GM19023 (cell line): ENCODE results near the gene CLEC17A.
"Not testable (repeated sequence)": the region's sequence is repeated elsewhere in the genome, so short reads cannot be mapped to it uniquely, and the experiment has no call there.

ENCODE experiments used
- ATAC-seq: cut with Tn5 transposase; IDR thresholded peaks from one replicate; pipeline ENCODE4 v1.9.1; 2021; ENCODE audit warnings: mild to moderate bottlenecking, moderate library complexity; ENCODE audit not compliant: unreplicated experiment

CLEC17A gene, protein sequence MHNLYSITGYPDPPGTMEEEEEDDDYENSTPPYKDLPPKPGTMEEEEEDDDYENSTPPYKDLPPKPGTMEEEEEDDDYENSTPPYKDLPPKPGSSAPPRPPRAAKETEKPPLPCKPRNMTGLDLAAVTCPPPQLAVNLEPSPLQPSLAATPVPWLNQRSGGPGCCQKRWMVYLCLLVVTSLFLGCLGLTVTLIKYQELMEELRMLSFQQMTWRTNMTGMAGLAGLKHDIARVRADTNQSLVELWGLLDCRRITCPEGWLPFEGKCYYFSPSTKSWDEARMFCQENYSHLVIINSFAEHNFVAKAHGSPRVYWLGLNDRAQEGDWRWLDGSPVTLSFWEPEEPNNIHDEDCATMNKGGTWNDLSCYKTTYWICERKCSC

GRCh38 chr19:14582894-14583340, at the start of gene CLEC17A:
Gene CLEC17A, plus strand, starts transcription at chr19:14583084. Its CDS starts 77 bp downstream, at chr19:14583161.
- ATAC-seq = no peak

DNA sequence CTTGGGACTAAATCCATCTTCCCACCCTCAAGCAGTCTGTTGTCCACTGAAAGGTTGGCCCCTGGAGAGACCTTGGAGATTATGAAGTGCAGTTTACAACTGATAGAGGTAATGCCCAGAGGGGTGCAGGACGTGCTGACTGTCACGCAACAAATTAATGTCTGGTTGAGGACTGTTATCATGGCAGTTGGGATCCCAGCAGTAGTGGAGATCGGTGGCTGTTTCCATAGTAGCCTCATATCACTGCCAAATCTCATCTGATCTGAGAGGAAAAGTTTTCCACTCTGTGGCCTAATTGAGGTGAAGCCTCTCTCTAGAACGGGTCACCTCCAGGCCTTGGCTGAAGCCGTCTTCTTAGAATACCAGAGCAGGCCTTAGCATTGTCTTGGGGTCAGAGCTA, 49.4 kb upstream of the CLEC17A start:
- no peak for ATAC-seq

GRCh38 chr19:14536926-14537692, 45.8 kb upstream of the CLEC17A start:
- no peak for ATAC-seq

DNA sequence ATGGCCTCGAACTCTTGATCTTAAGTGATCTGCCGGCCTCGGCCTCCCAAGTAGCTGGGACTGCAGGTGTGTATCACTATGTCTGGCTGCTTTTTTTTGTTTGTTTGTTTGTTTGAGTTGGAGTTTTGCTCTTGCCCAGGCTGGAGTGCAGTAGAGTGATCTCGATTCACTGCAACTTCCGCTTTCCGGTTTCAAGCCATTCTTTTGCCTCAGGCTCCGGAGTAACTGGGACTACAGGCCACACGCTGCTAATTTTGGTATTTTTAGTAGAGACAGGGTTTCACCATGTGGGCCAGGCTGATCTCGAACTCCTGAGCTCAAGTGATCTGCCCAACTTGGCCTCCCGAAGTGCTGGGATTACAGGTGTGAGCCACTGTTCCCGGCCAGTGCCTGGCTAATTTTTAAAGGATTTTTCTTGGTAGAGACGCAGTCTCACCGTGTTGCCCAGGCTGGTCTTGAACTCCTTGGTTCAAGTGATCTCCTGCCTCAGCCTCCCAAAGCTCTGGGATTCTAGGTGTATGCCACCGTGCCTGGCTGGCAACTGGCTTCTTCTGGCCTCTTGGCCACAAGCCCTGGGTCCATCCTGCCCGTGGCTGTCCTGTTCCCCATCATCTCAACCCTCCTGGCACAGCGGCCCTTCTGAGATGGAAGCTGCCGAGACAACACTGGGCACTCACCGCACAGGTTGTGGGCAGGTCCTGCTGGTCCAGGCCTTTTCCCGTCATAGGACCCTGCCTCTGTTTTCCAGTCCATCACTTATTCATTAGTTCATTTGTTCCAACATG, 42.0 kb upstream of the CLEC17A start:
- ATAC-seq = no peak

DNA sequence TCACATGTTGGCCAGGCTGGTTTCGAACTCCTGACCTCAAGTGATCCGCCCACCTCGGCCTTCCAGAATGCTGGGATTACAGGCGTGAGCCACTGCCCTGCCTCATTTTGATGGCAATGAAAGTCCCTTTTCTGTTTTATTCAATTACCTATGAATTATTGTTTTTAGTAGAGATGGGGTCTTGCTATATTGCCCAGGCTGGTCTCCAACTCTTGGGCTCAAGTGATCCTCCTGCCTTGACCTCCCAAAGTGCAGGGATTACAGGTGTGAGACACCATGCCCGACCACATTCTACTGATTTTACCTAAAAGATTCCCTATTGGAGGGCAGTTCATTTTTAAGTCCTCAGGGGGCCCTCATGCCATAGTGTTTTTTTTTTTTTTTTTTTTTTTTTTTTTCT, 40.9 kb upstream of the CLEC17A start:
- ATAC-seq = not testable (repeated sequence)

DNA sequence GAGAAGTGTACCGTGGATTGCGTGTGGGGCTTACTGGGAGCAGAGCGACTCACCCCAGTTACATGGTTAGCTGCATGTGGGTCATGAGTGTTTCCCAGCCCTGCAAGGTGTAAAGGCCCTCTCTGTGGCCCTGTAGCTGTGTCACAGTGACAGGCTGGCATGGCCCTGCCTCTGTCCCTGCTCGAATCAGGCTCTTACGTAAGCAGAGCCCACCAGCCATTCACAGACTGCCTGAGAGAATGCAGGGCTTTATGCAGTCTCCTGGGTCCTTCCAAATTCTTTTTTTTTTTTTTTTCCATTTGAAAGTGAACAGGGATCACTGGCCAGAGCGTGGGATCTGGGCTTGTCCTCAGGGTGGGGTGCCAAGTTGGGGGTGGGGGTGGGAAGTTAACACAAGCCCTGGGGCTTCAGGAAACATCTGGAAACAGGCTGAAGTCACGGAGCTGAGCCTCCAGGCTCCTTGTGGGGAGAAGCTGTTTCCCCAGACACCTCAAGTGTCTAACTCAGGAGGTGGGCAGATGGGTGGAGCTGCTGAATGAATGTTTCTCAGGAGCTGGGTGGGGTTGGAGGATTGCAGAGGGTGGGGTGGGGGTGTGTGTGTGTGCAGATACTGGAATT, 40.1 kb upstream of the CLEC17A start:
- ATAC-seq = no peak

GRCh38 chr19:14544047-14544446, 38.8 kb upstream of the CLEC17A start:
- ATAC-seq = no peak

DNA sequence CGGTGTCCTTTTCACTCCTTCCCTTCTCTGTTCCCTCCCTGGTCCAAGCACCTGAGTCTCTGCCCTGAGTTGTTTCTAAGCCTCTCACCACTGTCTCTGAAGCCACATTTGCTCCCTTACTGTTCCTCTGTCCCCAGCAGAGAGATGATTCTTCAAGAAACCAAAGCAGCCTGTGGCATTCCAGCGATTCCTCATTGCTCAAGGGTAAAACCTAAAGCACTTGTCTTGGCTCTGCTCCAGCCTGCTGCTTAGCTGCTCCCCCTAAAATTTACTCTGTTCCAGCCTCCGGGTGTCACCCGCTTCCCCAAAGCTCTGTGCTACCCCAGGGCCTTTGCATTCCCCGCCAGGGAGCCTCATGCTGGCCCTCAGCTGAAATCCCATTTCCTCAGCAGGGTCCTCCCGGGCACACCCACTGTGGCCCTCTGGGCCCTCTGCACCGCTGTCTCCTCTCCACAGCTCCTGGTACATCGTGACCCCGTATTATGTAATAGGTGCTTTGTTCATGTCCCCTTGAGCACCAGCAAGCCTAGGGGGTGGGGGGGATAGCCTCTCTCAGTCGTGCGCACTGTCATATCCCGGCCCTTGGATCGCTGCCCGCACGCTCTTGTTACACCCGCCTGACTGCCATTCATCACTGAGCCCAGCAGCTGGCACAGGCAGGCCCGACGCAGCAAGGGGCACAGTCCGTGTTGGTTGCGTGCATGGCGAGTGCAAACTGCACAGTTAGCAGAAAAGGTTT, 37.7 kb upstream of the CLEC17A start:
- ATAC-seq = no peak

DNA sequence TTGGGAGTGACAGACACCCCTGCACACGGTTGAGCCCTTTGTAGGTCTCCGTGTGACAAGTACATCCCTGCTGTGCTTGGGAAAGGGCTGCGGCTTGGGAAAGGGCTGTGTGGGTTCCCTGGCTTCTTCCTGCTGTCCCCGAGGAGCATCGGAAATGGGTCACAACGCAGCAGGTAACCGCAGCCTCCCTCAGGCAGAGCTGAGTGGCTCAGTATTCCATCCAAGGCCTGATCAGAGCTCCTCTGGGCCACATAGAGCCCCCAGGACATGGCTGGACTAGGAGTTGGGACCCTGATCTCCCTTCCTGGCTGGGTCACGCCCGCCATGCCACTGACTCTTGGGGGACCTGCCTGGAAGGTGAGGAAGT, 37.2 kb upstream of the CLEC17A start:
- no peak for ATAC-seq

DNA sequence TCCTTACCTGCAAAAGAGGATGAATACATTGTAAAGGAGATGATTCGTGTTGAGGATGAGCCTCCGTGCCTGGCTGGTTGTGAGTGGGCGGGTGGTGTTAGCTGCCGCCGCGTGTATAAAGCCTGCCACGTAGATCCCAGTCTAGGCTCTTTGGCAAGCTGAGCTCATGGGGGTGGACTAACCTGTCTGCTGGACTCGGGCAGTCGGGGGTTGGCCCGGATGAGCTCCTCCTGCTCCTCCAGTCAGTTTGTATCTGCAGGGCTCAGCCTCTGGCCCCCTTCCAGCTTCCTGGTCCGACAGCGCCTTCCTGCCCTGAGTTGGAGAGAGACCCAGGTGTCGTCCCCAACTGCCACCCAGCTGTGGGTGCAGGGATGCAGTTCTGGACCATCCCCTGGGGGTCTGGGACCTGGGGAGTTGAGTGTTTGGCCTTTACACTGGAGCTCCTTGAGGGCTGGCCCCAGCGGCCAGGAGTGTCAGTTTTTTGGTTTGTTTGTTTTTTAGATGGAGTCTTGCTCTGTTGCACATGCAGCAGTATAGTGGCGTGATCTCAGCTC, 32.6 kb upstream of the CLEC17A start:
- no peak for ATAC-seq

DNA sequence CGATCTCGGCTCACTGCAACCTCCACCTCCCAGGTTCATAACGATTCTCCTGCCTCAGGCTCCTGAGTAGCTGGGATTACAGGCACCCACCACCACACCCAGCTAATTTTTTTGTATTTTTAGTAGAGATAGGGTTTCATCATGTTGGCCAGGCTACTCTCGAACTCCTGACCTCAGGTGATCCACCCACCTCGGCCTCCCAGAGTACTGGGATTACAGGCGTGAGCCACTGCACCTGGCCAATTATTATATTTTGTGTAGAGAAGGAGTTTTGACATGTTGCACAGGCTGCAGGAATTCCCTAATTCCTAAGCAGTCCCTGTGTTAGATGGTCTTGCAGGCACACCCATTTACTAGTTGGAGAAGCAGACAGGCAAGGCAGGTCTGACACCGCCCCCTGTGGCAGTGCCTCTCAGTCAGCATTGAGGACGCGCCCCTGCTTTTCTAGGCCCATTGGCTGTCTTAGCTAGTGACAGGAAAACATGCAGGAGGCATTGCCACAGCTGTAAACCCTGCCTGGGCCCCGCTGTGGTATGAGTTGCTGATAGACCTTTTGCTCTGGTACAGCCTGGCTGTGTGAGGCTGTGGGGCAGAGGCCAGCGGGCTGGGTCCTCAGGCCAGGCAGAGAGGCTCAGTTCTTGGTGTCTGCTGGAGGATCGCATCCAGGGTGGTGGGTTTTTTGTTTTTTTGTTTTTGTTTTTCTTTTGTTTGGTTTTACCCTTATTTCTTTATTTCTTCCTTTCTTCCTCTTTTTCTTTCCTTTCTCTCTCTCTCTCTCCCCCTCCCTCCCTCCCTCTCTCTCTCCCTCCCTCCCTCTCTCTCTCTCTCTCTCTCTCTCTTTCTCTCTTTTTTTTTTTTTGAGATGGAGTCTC, 31.5 kb upstream of the CLEC17A start:
- not testable (repeated sequence) for ATAC-seq

DNA sequence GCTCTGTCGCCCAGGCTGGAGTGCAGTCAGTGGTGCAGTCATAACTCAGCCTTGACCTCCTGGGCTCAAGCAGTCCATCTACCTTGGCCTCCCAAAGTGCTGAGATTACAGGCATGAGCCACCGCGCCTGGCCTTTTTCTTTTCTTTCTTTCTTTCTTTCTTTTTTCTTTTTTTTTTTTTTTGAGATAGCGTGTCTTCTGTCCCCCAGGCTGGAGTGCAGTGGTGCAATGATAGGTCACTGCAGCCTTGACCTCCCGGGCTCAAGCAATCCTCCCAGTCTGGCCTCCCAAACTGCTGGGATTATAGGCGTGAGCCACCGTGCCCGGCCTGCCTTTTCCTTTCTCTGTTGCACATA, 30.9 kb upstream of the CLEC17A start:
- not testable (repeated sequence) for ATAC-seq

GRCh38 chr19:14553042-14553938, 29.6 kb upstream of the CLEC17A start:
- ATAC-seq = no peak

DNA sequence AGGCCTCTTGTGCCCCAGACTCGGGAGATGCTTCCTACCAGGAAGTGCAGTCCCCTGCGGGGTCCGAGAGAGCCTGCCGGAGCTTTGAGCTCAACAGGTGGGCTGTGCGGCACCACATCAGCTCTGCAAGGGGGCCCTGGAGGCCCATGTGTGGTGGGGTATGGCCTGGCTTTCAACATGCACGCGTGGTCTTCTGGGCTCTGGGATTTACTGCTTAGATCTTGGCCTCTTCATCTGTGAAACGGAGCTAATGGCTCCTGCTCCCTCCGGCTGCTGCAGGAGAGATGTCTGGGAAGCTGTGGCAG, 29.0 kb upstream of the CLEC17A start:
- ATAC-seq = no peak

DNA sequence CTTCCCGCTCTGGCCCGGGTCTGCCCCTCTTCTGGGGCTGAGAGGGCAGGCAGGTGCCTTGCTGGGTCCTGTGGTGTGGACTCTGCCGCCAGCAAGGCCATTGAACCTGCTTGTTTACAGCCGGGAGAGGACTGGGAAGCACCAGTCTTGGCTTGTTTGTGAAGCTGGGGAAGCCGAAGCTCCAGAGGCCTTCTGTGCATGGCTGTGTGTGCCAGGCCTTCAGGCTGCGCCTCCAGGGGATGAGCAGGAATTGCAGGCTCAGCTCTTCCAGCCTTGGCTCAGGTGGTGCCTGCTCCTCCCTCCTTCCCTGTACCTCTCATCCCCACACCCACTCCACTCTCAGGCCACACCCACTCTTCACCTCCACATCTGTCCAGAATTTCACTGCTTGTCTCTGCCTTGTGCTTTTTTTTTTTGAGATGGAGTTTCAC, 28.5 kb upstream of the CLEC17A start:
- ATAC-seq = no peak

DNA sequence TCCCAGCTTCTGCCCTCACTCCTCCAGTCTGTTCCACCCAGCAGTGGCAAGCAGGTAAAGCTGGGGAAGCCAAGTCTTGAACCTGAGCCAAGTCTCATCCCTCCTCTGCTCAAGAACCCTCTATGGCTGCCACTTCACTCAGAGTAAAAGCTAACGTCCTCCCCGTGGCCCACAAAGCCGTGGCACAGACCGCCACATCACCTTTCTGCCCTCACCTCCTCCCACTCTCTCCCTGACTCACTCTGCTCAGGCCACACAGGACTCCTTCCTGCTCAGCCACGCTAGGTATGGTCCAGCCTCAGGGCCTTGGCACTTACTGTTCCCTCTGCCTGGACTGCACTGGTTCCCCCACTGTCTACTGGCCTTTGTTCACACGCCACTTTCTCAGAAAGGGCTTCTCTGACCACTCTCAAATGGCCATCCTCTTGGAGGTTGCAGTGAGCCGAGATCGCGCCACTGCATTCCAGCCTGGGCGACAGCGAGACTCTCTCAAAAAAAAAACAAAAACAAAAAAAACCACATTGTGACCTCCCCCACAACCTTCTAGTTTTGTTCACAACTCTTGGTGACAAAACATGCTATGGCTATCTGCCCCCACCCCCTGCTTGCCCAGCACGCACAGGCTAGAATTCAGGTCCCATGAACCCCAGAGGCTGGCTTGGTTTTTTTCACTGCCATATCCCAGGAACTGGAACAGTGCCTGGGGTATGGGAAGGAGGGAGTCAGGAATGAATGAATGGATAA, 26.8 kb upstream of the CLEC17A start:
- ATAC-seq = no peak

- ATAC-seq = no peak
These were observed 26.2 kb upstream of the CLEC17A start for GRCh38 chr19:14556662-14557188.
